ENCODE measurements around the gene TMEM203.

The TMEM203 gene

GRCh38 chr9:137230705-137231371 is 25.4 kb upstream of the TMEM203 start, which contains the start of gene SLC34A3:
TSS of gene SLC34A3 (plus strand) at chr9:137230901. CDS start at chr9:137231703, 802 bp downstream.
- DNase-seq (ENCODE audit: low read depth in 2 of 2), result no peak

GRCh38 chr9:137229903-137230704 is 24.7 kb upstream of the TMEM203 start:
- no peak for DNase-seq (ENCODE audit: low read depth in 2 of 2)

- no peak for DNase-seq (ENCODE audit: low read depth in 2 of 2)
Observed at GRCh38 chr9:137228968-137229896, 23.8 kb upstream of the TMEM203 start.

- DNase-seq (ENCODE audit: low read depth in 2 of 2), result no peak
Observed at GRCh38 chr9:137228506-137228967, 23.1 kb upstream of the TMEM203 start.

GRCh38 chr9:137227853-137228505 is 22.5 kb upstream of the TMEM203 start:
- no peak for DNase-seq (ENCODE audit: low read depth in 2 of 2)

GRCh38 chr9:137227054-137227852 is 21.8 kb upstream of the TMEM203 start, which contains the start of gene RNF224:
TSS of gene RNF224 (plus strand) at chr9:137227502. CDS start at chr9:137228336, 834 bp downstream.
- DNase-seq (ENCODE audit: low read depth in 2 of 2), result peak; percentile 58 to 62

DNA sequence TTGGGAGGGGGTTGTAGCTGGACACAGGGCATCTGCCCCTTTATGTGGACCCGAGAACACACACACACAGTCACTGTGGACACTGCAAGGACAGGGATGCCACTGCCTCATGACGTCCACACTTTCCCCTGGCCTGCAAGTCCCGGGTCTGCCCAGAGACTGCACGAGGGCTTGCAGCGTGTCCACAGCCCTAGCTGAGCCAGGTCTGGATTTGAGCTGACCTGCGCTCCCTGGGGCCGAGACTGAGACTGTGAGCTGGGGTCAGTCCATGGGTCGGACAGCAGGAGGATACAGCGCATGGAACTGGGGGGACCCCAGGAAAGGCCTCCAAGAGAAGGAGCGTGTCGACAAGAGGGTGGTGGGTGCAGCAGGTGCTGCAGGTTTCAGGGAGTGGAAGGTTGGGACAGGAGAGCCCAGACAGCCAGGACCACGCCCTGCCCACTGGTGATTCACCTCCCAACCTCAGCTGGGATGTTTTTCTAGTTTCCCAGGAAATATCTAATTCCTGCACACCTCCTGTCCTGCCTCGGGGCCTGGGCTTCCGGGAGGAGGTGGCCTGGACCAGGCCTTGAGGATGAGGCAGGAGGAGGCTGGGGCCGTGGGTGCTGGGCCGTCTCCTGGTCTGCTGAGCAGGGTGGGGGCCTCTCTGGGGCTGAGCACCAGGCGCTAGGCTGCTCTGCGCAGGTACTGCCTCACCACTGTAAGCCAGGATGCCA is 21.0 kb upstream of the TMEM203 start:
- DNase-seq (ENCODE audit: low read depth in 2 of 2), result no peak

DNA sequence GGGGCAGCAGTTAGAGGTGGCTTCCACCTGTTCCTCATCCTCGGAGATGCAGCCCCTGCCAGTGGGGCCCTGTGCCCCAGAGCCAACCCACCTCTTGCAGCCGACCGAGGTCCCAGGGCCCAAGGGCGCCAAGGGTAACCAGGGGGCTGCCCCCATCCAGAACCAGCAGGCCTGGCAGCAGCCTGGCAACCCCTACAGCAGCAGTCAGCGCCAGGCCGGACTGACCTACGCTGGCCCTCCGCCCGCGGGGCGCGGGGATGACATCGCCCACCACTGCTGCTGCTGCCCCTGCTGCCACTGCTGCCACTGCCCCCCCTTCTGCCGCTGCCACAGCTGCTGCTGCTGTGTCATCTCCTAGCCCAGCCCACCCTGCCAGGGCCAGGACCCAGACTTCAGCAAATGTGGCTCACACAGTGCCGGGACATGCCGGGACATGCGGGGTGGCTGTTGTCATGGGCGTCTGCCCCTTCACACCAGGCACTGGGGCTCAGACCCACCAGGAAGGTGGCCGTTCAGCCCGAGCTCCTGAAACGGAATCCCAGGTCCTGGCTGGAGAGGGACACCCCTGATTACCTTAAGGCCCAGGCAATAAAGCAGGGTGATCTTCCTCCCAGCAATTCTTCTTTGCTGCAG is 20.4 kb upstream of the TMEM203 start:
- no peak for DNase-seq (ENCODE audit: low read depth in 2 of 2)

- DNase-seq (ENCODE audit: low read depth in 2 of 2), result no peak
Observed at GRCh38 chr9:137224830-137225694, 19.6 kb upstream of the TMEM203 start, which contains the start of gene CYSRT1. TSS of gene CYSRT1 (plus strand) at chr9:137225174. CDS start at chr9:137225622, 448 bp downstream.

DNA sequence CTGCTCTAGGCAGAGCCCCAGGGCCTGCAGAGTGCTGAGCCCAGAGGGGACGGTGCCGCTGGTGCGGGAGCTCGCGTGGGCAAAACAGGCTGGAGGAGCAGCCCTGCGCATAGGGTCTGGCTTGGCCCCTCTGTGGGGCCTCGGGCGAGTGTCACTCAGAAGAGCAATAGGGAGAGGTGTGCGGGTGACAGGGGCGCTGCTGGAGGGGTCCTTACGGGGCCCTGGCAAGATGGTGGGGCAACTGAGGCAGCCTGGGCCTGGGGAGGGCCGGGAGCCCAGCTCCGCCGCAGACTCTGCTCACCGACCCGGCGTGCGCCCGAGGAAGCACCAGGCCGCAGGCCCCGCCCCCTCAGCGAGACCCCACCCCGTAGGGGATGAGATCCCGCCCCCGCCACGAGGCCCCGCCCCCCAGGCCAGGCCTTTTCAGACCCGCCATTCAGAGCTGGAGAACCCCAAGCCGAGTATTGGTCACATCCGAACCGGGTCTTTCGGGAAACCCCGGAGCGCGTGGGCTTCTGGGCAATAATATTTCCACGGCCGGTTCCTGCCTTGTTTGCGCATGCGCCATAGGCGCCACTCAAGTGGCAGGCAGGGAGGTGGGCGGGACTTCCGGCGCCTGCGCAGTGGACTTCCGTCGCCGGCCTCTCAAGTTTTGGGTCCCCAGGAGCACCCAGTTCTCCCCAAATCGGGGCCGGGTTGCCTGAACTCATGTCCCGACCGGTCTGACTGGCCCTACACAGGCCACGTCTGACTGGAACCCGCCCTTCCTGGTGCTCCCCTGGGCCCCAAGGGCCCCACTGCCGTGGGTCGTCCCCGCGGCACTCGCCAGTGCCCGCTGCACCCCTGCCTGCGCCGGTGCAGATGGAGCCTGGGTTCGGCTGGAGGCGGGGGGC is 17.9 kb upstream of the TMEM203 start:
- DNase-seq (ENCODE audit: low read depth in 2 of 2), result peak; percentile 95 to 98

- DNase-seq (ENCODE audit: low read depth in 2 of 2), result no peak
Observed at GRCh38 chr9:137222190-137223077, 17.0 kb upstream of the TMEM203 start, which contains the start of gene RNF208. TSS of gene RNF208 (minus strand) at chr9:137222240. CDS start at chr9:137221212, 1,028 bp downstream.

- DNase-seq (ENCODE audit: low read depth in 2 of 2), result no peak
Observed at GRCh38 chr9:137221506-137222111, 16.2 kb upstream of the TMEM203 start.

GRCh38 chr9:137221095-137221505 is 15.7 kb upstream of the TMEM203 start:
- DNase-seq (ENCODE audit: low read depth in 2 of 2), result no peak

DNA sequence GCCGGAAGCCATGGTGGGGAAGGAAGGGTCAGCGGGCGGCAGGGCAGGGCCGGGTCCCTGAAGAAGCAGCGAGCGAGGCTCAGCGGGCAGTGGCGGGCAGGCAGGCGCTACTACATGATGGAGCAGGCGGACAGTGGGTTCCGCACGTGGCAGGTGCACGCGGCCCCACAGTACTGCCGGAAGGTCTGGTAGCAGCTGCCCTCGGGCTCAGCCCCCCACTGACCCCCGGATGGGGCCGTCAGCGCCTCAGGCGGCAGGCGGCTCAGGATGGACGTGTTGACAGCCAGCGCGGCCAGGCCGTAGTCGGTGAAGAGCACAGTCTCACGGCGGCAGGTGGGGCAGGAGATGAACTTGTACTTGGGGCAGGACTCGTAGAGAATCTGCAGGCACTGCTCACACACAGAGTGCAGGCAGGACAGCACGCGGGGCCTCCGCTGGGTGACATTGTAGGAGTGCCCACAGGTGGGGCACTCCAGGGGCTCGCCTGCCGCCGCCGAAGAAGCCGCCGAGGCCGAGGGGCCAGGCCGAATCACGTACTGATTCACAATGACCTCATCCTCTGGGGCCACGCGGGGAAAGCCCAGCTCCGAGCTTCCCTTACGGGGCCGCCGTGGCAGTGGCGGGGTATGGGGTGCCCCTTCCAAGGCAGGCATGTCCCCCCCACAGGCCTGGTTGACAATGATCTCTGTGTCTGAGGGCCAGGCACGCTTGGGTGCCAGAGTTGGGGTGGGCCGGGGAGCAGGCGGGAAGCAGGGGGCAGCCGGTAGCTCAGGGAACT is 15.1 kb upstream of the TMEM203 start:
- no peak for DNase-seq (ENCODE audit: low read depth in 2 of 2)
